GM23248 (cell line): ENCODE measurements around the gene TBXAS1. TPM values are rescaled to one million over a fixed set of nuclear protein-coding genes. Genes with fewer than 3 reads are reported as not detected.

Experiments
- DNase-seq: peaks from one replicate; pipeline ENCODE4 v3.0.0-alpha.2; 2015
- H2AFZ ChIP-seq: fragments of 200-600 bp; sonication (generic); 2 replicates; pipeline ENCODE4 v1.6.1; 2016; ENCODE audit warnings: antibody characterized with exemption
- H3F3A ChIP-seq: fragments of 200-600 bp; sonication (generic); 2 replicates; pipeline ENCODE4 v1.6.1; 2016; ENCODE audit warnings: mild to moderate bottlenecking, antibody characterized with exemption, mixed run types; ENCODE audit not compliant: insufficient read depth
- H3K27ac ChIP-seq: fragments of 200-600 bp; sonication (generic); 2 replicates; pipeline ENCODE4 v1.5.1; 2016; ENCODE audit warnings: mild to moderate bottlenecking
- H3K27me3 ChIP-seq: fragments of 200-600 bp; sonication (generic); replicated peaks from 2 replicates; pipeline ENCODE4 v1.6.1; 2016; ENCODE audit warnings: mild to moderate bottlenecking; ENCODE audit not compliant: insufficient read depth
- H3K36me3 ChIP-seq: fragments of 200-600 bp; sonication (generic); 2 replicates; pipeline ENCODE4 v1.6.1; 2016; ENCODE audit warnings: low read depth, mild to moderate bottlenecking
- H3K4me1 ChIP-seq: fragments of 200-600 bp; sonication (generic); 2 replicates; pipeline ENCODE4 v1.6.1; 2016; ENCODE audit warnings: mild to moderate bottlenecking; ENCODE audit not compliant: insufficient read depth
- H3K4me2 ChIP-seq: fragments of 200-600 bp; sonication (generic); one replicate; pipeline ENCODE4 v1.6.1; 2016; ENCODE audit warnings: mild to moderate bottlenecking; ENCODE audit not compliant: unreplicated experiment
- H3K4me3 ChIP-seq: fragments of 200-600 bp; sonication (generic); 2 replicates; pipeline ENCODE4 v1.5.1; 2016; ENCODE audit warnings: mild to moderate bottlenecking
- H3K79me2 ChIP-seq: fragments of 200-600 bp; sonication (generic); 2 replicates; pipeline ENCODE4 v1.6.1; 2016; ENCODE audit warnings: mild to moderate bottlenecking; ENCODE audit not compliant: insufficient read depth
- H3K9ac ChIP-seq: fragments of 200-600 bp; sonication (generic); 2 replicates; pipeline ENCODE4 v1.6.1; 2016; ENCODE audit warnings: mild to moderate bottlenecking
- H3K9me2 ChIP-seq: fragments of 200-600 bp; sonication (generic); 2 replicates; pipeline ENCODE4 v1.6.1; 2016; ENCODE audit warnings: mixed run types, mild to moderate bottlenecking, moderate library complexity; ENCODE audit not compliant: insufficient read depth
- H3K9me3 ChIP-seq: fragments of 200-600 bp; sonication (generic); one replicate; pipeline ENCODE4 v1.6.1; 2017; ENCODE audit warnings: low read depth
- H4K20me1 ChIP-seq: fragments of 200-600 bp; sonication (generic); 2 replicates; pipeline ENCODE4 v1.6.0; 2016; ENCODE audit not compliant: insufficient read depth
- EZH2 ChIP-seq: fragments of 200-600 bp; sonication (generic); IDR thresholded peaks from 2 replicates; pipeline ENCODE4 v1.6.1; 2018; ENCODE audit warnings: antibody characterized with exemption, mild to moderate bottlenecking; ENCODE audit not compliant: insufficient read depth, poor library complexity, severe bottlenecking
- EZH2phosphoT487 ChIP-seq: fragments of 200-600 bp; sonication (generic); IDR thresholded peaks from 2 replicates; pipeline ENCODE4 v1.6.1; 2018; ENCODE audit warnings: antibody characterized with exemption, moderate library complexity, mild to moderate bottlenecking, low read depth; ENCODE audit not compliant: insufficient read depth
- WGBS, 2 experiments: methylation state at CpG; one replicate each; pipeline ENCODE4 v1.1.6; 2015 to 2017; ENCODE audit warnings: low lambda C conversion rate in 2 of 2, low coverage in 1 of 2; ENCODE audit errors: missing lambda C conversion rate in 2 of 2; 5-methylcytosine and 5-hydroxymethylcytosine counted together
- in situ Hi-C: fragments of 300-500 bp; cut with MboI; formaldehyde crosslinking; loops from 2 replicates; pipeline ENCODE4 v1.15.0; 2020
- polyA plus RNA-seq: library from polyadenylated mRNA; unstranded; fragments of >200 nt; fragmentation: Nextera tagmentation; extraction: Ambion mirVana; gene quantifications from 2 replicates; pipeline ENCODE4 v1.2.1, GENCODE V29; 2016
- total RNA-seq: library from RNA; depleted of rRNA; stranded (reverse); fragments of >200 nt; shearing (Covaris generic); gene quantifications from 2 replicates; pipeline ENCODE4 v1.2.3, GENCODE V29; 2014

The TBXAS1 gene
- total and polyA plus RNA-seq, 2 experiments from 2014 or later: 0.49 TPM; not detected in 1

DNA sequence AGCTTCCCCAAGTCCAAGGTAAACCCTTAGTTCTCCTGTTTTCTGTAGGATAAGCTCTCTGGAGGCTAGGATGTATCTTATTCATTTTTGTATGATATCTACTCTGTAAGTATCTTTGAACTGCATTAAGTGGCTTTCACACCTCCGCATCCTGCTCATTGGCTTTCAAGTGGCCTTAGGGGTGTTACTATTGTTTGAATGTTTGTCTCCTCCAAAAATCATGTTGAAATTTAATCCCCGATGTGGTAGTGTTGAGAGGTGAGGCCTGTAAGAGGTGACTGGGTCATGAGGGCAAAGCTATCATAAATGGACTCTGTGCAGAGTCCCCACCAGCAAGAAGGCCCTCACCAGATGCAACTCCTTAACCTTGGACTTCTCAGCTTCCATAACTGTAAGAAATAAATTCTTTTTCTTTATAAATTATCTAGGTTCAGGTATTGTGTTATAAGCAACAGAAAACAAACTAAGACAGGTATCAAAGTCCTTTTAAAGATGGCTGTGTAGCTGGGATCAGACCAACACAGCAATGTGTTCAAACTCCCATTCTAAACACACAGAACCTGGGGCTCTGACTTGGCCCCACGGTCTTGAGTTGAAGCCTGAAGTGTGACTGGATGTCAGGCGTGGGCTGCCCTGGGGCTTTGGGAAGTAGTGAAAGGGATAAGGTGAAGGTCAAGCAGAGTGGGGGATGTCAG, 25.9 kb downstream of the TBXAS1 start:
- no peaks in the 10 kb centered on the region for H3K27me3 ChIP-seq
- H3K27ac ChIP-seq: no peak overlapping the region
- H3F3A ChIP-seq: peaks cover 8% of the 10 kb centered on the region; the same call in 1 of the 2 replicates
- H3K4me2 ChIP-seq: no peak overlapping the region
- H3K9me2 ChIP-seq: no peaks in the 10 kb centered on the region
- no peaks in the 10 kb centered on the region for H3K36me3 ChIP-seq
- H3K79me2 ChIP-seq: no peaks in the 10 kb centered on the region
- DNase-seq: no peak
- no peak overlapping the region for H3K9ac ChIP-seq
- no peaks in the 10 kb centered on the region for H4K20me1 ChIP-seq
- WGBS, 2 experiments: 86 to 87% methylated on average over 4 of the region's 4 CpGs
- H3K4me3 ChIP-seq: no peak overlapping the region
- H3K4me1 ChIP-seq: 0 out of 2 replicates have a peak, but pooled peaks cover 8% of the 10 kb centered on the region
- in situ Hi-C loops: no loop called here
- no peak overlapping the region for H2AFZ ChIP-seq
- no peak for TF ChIP-seq EZH2phosphoT487
- TF ChIP-seq EZH2: no peak
- H3K9me3 ChIP-seq: no peaks in the 10 kb centered on the region

DNA sequence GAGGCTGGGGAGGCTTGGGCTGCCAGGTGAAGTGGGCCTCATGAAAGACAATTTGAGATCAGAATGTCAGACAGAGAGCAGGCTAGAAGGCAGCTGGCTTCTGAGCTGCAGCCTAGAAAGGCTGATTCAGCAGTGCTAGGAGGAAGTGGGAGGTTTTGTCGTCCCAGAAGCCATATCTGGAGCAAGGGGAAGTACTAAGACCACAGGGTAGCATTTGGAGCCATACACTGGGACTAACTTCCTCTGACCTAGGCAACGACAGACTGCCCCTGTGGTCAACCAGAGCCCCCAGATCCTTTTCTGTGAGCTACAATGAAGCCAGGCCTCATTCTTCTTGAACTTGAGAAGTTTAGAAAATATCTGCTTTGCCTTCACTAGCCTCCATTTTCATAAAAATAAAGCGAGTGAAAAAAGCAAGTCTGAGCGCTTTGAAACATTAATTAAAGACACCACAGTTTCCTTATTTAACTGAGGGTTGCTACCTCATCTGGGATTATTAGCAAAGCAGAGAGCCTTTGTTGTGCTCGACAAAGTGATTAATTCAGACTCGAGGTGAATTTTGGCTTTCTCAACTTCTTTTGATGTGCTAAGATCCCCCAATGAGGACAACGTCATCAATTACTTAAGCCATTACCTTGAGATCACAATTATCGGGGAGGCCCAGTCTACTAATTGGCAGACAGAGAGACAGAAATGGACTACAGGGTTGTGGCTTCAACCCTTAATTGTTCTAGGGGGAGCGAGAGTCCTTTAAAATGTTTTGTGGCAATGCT, 26.6 kb downstream of the TBXAS1 start:
- H3K4me3 ChIP-seq: no peak overlapping the region
- no peaks in the 10 kb centered on the region for H3K9me2 ChIP-seq
- no peak overlapping the region for H3K9ac ChIP-seq
- H2AFZ ChIP-seq: no peak overlapping the region
- no peak overlapping the region for H3K27ac ChIP-seq
- no peaks in the 10 kb centered on the region for H3K79me2 ChIP-seq
- in situ Hi-C loops: no loop called here
- WGBS, 2 experiments: 61% methylated on average over 9 of the region's 9 CpGs
- 0 out of 2 replicates have a peak, but pooled peaks cover 8% of the 10 kb centered on the region for H3K4me1 ChIP-seq
- H4K20me1 ChIP-seq: no peaks in the 10 kb centered on the region
- H3F3A ChIP-seq: peaks cover 8% of the 10 kb centered on the region; the same call in 1 of the 2 replicates
- TF ChIP-seq EZH2phosphoT487 (no peak), EZH2 (no peak)
- no peak for DNase-seq
- no peaks in the 10 kb centered on the region for H3K9me3 ChIP-seq
- H3K36me3 ChIP-seq: no peaks in the 10 kb centered on the region
- H3K4me2 ChIP-seq: no peak overlapping the region
- H3K27me3 ChIP-seq: no peaks in the 10 kb centered on the region

GRCh38 chr7:139857791-139858190, 28.7 kb downstream of the TBXAS1 start:
- H3K4me1 ChIP-seq: 0 out of 2 replicates have a peak, but pooled peaks cover 8% of the 10 kb centered on the region
- in situ Hi-C loops: no loop called here
- H3K9me3 ChIP-seq: no peaks in the 10 kb centered on the region
- 69 to 70% methylated on average over 3 of the region's 3 CpGs for WGBS, 2 experiments
- H3K9ac ChIP-seq: no peak overlapping the region
- no peak overlapping the region for H3K4me2 ChIP-seq
- TF ChIP-seq EZH2 (no peak), EZH2phosphoT487 (no peak)
- DNase-seq: no peak
- H3K4me3 ChIP-seq: no peak overlapping the region
- no peaks in the 10 kb centered on the region for H3K9me2 ChIP-seq
- H4K20me1 ChIP-seq: no peaks in the 10 kb centered on the region
- no peak overlapping the region for H2AFZ ChIP-seq
- H3K79me2 ChIP-seq: no peaks in the 10 kb centered on the region
- no peak overlapping the region for H3K27ac ChIP-seq
- no peaks in the 10 kb centered on the region for H3K27me3 ChIP-seq
- peaks cover 8% of the 10 kb centered on the region; the same call in 1 of the 2 replicates for H3F3A ChIP-seq
- no peaks in the 10 kb centered on the region for H3K36me3 ChIP-seq

- no peaks in the 10 kb centered on the region for H3F3A ChIP-seq
- H3K79me2 ChIP-seq: no peaks in the 10 kb centered on the region
- no peaks in the 10 kb centered on the region; the same call in 1 of the 2 replicates for H3K27me3 ChIP-seq
- 58% methylated on average over 4 of the region's 4 CpGs for WGBS, 2 experiments
- no peaks in the 10 kb centered on the region for H3K4me1 ChIP-seq
- no peak for TF ChIP-seq EZH2
- no peak for TF ChIP-seq EZH2phosphoT487
- H3K4me2 ChIP-seq: no peak overlapping the region
- H3K9me3 ChIP-seq: no peaks in the 10 kb centered on the region
- in situ Hi-C loops: no loop called here
- H3K27ac ChIP-seq: no peak overlapping the region
- H3K9ac ChIP-seq: no peak overlapping the region
- H2AFZ ChIP-seq: no peak overlapping the region
- no peaks in the 10 kb centered on the region for H3K9me2 ChIP-seq
- no peaks in the 10 kb centered on the region for H3K36me3 ChIP-seq
- no peak overlapping the region for H3K4me3 ChIP-seq
- DNase-seq: no peak
- no peaks in the 10 kb centered on the region for H4K20me1 ChIP-seq
Measured at GRCh38 chr7:139860090-139860775, 31.2 kb downstream of the TBXAS1 start.
